ENCODE measurements around the gene NDUFB7.

The NDUFB7 gene

DNA sequence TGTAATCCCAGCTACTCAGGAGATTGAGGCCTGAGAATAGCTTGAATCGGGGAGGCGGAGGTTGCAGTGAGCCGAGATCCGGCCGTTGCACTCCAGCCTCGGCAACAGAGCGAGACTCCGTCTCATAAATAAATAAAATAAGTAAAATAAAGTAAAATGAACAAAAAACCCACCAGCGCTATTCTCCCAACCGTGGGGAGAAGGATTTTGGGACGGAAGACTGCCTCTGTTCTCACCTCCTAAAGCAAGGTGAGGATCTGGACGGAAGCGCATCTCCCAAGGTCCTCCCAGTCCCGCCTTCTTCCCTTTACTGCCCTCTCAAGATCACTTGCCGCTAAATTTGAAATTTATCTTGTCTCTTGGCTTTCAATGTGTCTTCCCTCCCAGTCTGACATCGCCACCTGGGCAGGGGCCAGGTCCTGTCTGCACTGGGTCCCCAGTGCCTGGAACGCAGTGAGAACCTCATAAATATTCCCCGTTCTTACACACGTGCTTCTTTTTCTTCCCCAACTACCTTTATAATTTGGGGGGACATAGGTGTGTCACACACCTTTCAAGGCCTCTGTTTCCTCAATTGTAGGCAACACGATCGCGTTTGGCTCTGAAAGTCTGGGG lies 52.5 kb downstream of the NDUFB7 start:
- no peak for DNase-seq

DNA sequence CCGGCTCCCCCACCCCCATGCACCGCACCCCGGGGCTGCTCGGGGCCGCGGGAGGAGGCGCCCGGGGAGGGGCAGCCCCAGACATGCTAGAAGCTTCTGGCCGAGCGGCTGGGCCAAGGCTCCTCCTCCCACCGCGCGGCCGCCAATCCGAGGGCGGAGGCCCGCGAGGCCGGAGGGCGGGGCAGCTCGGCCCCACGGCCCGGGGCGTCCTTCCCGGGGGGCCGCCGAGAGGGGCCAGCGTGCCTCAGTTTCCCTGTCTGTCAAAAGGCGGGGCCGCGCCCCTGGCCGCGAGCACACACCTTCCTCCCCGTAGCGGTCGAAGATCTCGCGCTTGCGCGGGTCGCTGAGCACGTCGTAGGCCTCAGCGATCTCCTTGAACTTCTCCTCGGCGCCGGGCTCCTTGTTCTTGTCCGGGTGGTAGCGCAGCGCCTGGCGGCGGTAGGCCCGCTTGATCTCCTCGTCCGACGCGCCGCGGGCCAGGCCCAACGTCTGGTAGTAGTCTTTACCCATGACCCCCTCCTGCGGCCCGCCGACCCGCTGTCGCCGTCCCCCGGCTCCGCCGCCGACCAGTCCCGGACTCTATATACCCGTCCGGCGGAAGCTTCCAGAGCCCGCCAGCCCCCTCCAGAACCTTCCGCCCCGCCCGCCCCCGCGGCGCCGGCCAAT lies 53.9 kb downstream of the NDUFB7 start, which contains the start of gene DNAJB1:
TSS of gene DNAJB1 (minus strand) at position 558 of the 666 bp plus-strand sequence. CDS start at position 510, 48 bp downstream.
- peak; percentile 61 for DNase-seq

- DNase-seq = no peak
These were observed 54.4 kb downstream of the NDUFB7 start for GRCh38 chr19:14517446-14517839.

DNA sequence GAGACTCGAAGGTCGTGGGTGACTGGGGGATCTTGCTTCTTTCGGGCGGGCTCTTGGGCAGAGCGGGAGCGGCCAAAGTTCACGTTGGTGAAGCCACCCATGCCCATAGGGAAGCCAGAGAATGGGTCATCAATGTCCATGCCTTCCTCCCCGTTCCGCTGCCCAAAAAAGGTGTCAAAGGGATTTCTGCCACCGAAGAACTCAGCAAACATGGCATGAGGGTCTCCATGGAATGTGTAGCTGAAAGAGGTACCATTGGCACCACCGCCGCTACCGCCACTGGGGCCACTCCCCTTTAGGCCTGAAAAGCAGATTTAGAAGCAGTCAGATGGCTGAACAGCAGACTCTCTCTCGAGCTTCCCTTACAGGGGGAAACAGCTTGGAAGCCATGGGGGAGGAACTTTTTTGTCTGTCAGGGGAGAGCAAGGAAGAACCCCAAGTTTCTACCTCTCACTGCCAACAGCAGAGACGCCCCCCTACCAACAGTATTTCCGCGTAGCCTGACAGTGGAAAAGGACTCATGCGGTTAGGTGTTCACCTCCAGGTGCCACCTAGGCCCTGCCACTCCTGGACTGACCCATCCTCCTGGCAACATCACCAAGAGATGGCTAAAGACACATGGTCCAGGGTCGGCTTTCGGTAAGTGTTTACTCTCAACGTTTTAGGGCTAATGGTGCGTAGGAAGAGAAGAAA lies 55.0 kb downstream of the NDUFB7 start:
- DNase-seq = no peak

Data from COR-L47 (cell line).